ENCODE results near the gene PLXNB2. TPM values are rescaled to one million over a fixed set of nuclear protein-coding genes. Genes with fewer than 3 reads are reported as not detected.
"Not testable (repeated sequence)": the region's sequence is repeated elsewhere in the genome, so short reads cannot be mapped to it uniquely, and the experiment has no call there.

PLXNB2 gene
- total and polyA plus RNA-seq, 3 donors from 2014 or later: 98.0 to 243 (median 219) TPM

- 71 to 72% methylated on average over 20 to 25 of the region's 25 CpGs for WGBS, 2 donors
- intact Hi-C loops (cut with DNase I; ENCODE audit: low total_unique reads): no loop called here
- no peaks in the 10 kb centered on the region for H3K36me3 ChIP-seq (ENCODE audit: low read depth, missing control alignments)
- TF ChIP-seq POLR2A (IDR thresholded peaks at IDR 0.05) (no peak), CTCF (IDR thresholded peaks at IDR 0.05) (peak in 1 of 3 experiments; percentile 40)
- H3K9me3 ChIP-seq: no peaks in the 10 kb centered on the region
- no peak overlapping the region for H3K4me3 ChIP-seq
- H3K4me1 ChIP-seq: peaks cover 10% of the 10 kb centered on the region
- DNase-seq: no peak
- H3K27ac ChIP-seq: no peak overlapping the region
- no peaks in the 10 kb centered on the region for H3K27me3 ChIP-seq
These were observed 31.3 kb downstream of the PLXNB2 start for GRCh38 chr22:50276143-50276542.

DNA sequence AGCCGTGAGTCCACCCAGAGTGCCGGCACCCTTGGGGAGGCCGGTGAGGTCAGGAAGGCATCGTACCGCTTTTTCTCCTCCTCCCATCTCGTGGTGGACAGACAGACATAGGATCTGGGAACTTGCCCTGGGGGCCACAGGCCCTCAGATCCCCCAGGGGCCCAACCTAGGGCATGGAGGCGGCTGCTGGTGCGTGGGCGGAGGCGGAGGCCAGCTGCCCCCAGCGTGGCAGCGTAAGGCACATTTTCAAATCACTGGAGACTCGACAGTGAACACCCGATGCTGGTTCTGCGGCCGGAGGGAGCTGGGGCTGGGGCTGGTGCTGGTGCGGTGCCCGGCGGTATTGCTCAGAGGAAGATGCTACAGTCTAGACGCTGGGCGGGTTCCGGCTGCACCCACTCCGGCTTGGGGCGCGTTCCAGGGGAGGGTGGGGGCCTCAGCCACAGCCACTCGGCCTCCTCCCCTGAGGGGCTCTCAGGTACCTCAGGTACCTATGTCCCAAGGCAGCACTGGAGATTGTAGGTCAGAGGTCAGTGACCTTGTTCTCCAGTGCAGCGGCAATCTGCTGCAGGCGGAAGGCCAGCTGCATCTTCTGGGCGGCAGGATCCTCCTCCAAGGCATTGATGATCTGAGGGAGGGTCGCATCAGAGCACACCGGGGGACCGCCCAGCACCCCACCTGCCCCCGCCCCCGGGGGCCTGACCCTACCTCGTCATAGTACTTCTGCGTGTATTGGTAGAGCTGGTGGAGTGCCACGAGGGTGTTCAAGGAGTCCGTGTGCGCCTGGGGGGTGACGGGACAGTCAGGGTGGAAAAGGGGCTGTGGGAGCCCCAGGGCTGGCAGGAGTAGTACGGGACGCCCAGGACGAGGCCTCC lies 32.0 kb downstream of the PLXNB2 start:
- H3K9me3 ChIP-seq: no peaks in the 10 kb centered on the region
- H3K27me3 ChIP-seq: no peaks in the 10 kb centered on the region
- TF ChIP-seq POLR2A (IDR thresholded peaks at IDR 0.05): no peak
- no peak for TF ChIP-seq CTCF (IDR thresholded peaks at IDR 0.05)
- no peak overlapping the region for H3K4me3 ChIP-seq
- intact Hi-C loops (cut with DNase I; ENCODE audit: low total_unique reads): no loop called here
- no peak overlapping the region for H3K27ac ChIP-seq
- no peak for DNase-seq
- no peaks in the 10 kb centered on the region for H3K36me3 ChIP-seq (ENCODE audit: low read depth, missing control alignments)
- peaks cover 17% of the 10 kb centered on the region for H3K4me1 ChIP-seq
- 84 to 86% methylated on average over 27 to 43 of the region's 43 CpGs for WGBS, 2 donors

GRCh38 chr22:50274771-50275170 lies 32.7 kb downstream of the PLXNB2 start:
- peaks cover 20% of the 10 kb centered on the region for H3K4me1 ChIP-seq
- no peaks in the 10 kb centered on the region for H3K36me3 ChIP-seq (ENCODE audit: low read depth, missing control alignments)
- H3K27me3 ChIP-seq: no peaks in the 10 kb centered on the region
- intact Hi-C loops (cut with DNase I; ENCODE audit: low total_unique reads): no loop called here
- no peaks in the 10 kb centered on the region for H3K9me3 ChIP-seq
- no peak for TF ChIP-seq POLR2A (IDR thresholded peaks at IDR 0.05)
- no peak for TF ChIP-seq CTCF (IDR thresholded peaks at IDR 0.05)
- no peak overlapping the region for H3K27ac ChIP-seq
- no peak overlapping the region for H3K4me3 ChIP-seq
- DNase-seq: no peak
- 70 to 76% methylated on average over 7 of the region's 7 CpGs for WGBS, 2 donors

GRCh38 chr22:50274311-50274710 lies 33.1 kb downstream of the PLXNB2 start:
- intact Hi-C loops (cut with DNase I; ENCODE audit: low total_unique reads): no loop called here
- Histone ChIP-seq H3K4me3 (no peak overlapping the region), H3K27me3 (no peaks in the 10 kb centered on the region), H3K27ac (no peak overlapping the region), H3K4me1 (peaks cover 25% of the 10 kb centered on the region), H3K9me3 (no peaks in the 10 kb centered on the region), H3K36me3 (ENCODE audit: low read depth, missing control alignments) (no peaks in the 10 kb centered on the region)
- DNase-seq: peak; percentile 78
- TF ChIP-seq CTCF (IDR thresholded peaks at IDR 0.05) (peak in 1 of 3 experiments; percentile 31), POLR2A (IDR thresholded peaks at IDR 0.05) (no peak)
- WGBS, 2 donors: 40 to 52% methylated on average over 6 to 7 of the region's 7 CpGs

DNA sequence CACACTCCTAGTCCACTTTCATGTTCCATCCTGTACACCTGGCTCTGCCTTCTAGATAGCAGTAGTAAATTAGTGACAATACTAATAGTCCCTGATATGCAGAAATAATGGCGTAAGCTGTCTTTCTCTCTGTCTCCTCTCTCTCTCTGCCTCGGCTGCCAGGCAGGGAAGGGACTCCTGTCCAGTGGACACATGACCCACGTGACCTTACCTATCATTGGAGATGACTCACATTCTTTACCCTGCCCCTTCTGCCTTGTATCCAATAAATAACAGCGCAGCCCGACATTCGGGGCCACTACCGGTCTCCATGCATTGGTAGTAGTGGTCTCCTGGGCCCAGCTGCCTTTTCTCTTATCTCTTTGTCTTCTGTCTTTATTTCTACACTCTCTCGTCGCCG lies 33.7 kb downstream of the PLXNB2 start:
- H3K4me3 ChIP-seq; intact Hi-C loops (cut with DNase I; ENCODE audit: low total_unique reads); H3K36me3 ChIP-seq (ENCODE audit: low read depth, missing control alignments); H3K27ac ChIP-seq; DNase-seq; H3K27me3 ChIP-seq; H3K9me3 ChIP-seq: not testable (repeated sequence)
- 70 to 86% methylated on average over 10 of the region's 10 CpGs for WGBS, 2 donors
- peaks cover 30% of the 10 kb centered on the region for H3K4me1 ChIP-seq

DNA sequence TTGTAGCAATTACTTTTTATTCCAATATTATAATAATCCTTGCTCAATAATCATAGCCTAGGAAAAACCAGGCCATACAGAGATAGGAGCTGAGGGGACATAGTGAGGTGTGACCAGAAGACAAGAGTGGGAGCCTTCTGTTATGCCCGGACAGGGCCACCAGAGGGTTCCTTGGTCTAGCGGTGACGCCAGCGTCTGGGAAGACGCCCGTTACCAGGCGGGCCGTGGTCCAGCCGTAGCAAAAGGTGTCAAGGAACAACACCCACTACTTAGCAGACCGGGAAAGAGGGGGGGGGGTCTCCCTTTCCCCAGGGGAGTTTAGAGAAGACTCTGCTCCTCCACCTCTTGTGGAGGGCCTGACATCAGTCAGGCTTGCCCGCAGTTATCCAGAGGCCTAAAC lies 34.1 kb downstream of the PLXNB2 start:
- WGBS, 2 donors: 77% methylated on average over 10 of the region's 11 CpGs; no CpG with 5 or more reads in 1 of the 2 donors
- H3K36me3 ChIP-seq (ENCODE audit: low read depth, missing control alignments); H3K27ac ChIP-seq; H3K9me3 ChIP-seq; H3K4me3 ChIP-seq; intact Hi-C loops (cut with DNase I; ENCODE audit: low total_unique reads); DNase-seq; H3K27me3 ChIP-seq: not testable (repeated sequence)
- H3K4me1 ChIP-seq: peaks cover 34% of the 10 kb centered on the region
